Measurements from ENCODE around the gene UCP1.

DNA sequence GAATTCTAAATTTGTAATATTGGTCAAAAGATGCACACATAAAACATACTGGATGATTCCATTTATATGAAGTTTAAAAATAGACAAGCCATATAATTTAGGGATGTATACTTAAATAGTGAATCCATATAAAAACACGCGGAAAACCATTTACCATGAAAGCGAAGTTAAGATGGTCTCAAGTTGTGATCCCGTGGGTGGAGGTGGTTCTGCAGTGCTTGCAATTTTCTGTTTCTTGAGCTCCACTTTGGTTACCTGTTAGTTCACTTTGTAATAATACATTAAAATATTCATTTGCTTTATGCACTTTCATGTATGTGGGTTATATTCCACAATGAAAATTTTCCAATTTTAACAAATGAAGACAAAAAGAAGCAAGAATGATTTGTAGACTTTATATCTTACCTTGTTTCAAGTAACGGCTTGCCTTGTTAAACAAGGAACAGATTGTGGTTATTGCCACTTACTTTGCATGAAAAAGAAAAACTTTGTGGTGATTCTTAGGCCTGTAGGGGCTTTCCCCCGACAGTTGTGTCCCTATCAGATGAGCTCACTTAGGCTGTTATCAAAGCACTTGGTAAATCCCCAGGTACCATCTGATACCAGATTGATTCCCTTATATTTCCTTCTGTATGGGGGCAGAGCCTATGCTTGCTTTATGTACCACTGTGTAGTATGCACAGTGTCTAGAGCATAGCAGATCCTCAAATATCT lies 12.2 kb downstream of the UCP1 start:
- TF ChIP-seq, protein P1, sequence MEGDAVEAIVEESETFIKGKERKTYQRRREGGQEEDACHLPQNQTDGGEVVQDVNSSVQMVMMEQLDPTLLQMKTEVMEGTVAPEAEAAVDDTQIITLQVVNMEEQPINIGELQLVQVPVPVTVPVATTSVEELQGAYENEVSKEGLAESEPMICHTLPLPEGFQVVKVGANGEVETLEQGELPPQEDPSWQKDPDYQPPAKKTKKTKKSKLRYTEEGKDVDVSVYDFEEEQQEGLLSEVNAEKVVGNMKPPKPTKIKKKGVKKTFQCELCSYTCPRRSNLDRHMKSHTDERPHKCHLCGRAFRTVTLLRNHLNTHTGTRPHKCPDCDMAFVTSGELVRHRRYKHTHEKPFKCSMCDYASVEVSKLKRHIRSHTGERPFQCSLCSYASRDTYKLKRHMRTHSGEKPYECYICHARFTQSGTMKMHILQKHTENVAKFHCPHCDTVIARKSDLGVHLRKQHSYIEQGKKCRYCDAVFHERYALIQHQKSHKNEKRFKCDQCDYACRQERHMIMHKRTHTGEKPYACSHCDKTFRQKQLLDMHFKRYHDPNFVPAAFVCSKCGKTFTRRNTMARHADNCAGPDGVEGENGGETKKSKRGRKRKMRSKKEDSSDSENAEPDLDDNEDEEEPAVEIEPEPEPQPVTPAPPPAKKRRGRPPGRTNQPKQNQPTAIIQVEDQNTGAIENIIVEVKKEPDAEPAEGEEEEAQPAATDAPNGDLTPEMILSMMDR (IDR thresholded peaks at IDR 0.05; ENCODE audit: poor library complexity): no peak
- no peak for TF ChIP-seq EZH2 (IDR thresholded peaks at IDR 0.05; ENCODE audit: borderline replicate concordance)

All from hepatocyte (in vitro differentiated cells).